ENCODE data around the gene AKR7A2.
A peak's percentile ranks its signal among the peaks of the same experiment; 100 is the strongest.

Gene AKR7A2

DNA sequence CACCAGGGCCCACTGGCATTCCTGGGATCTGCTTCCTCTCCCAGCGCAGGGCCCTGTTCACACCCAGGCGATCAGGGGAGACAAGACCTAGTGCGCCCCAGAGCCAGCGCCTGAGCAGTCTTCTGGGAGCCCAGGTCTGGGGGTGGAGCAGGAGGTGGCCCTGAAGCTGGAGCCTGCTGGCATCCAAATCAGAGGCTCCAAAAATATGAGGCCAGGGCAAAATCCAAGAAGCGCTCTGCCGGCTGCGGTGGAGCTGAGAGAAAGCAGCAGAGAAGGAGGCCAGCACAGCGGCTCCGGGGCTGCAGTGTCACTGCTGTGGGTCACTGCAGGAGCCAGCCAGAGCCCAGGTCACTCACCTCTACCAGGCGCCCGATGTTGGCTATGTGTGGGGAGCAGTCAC, 32.9 kb upstream of the AKR7A2 start:
- no peak for DNase-seq (ENCODE audit: low read depth)
- TF ChIP-seq, protein P1, sequence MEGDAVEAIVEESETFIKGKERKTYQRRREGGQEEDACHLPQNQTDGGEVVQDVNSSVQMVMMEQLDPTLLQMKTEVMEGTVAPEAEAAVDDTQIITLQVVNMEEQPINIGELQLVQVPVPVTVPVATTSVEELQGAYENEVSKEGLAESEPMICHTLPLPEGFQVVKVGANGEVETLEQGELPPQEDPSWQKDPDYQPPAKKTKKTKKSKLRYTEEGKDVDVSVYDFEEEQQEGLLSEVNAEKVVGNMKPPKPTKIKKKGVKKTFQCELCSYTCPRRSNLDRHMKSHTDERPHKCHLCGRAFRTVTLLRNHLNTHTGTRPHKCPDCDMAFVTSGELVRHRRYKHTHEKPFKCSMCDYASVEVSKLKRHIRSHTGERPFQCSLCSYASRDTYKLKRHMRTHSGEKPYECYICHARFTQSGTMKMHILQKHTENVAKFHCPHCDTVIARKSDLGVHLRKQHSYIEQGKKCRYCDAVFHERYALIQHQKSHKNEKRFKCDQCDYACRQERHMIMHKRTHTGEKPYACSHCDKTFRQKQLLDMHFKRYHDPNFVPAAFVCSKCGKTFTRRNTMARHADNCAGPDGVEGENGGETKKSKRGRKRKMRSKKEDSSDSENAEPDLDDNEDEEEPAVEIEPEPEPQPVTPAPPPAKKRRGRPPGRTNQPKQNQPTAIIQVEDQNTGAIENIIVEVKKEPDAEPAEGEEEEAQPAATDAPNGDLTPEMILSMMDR (conservative IDR thresholded peaks at IDR 0.05; ENCODE audit: control insufficient read depth, insufficient read depth, low read depth, low read length), result no peak
- no peak overlapping the region for H3K4me3 ChIP-seq (ENCODE audit: control insufficient read depth, low read depth, low read length)

DNA sequence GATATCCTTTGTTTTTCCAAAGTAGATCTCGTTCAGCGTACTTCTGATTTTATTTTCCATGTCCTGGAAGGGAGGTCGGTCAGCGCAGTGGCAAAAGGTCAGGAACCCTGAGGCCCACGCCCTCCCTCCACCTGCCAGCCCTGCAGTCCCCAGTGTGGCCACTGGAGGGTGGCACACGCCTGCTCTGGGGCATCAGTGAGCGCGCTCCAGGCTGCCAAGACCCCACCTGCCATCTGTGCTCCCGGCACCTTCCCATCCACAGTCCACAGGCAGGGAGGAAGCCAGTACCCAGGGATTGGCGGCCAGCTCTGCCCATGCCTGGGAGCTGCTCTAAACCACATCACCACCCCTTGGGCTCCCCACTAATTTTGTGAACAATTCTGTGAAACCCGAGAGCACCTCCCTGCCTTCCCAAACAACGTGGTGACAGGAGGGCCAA, 32.4 kb upstream of the AKR7A2 start:
- peak; percentile 50 for DNase-seq (ENCODE audit: low read depth)
- TF ChIP-seq, protein P1 (conservative IDR thresholded peaks at IDR 0.05; ENCODE audit: control insufficient read depth, insufficient read depth, low read depth, low read length), result peak; percentile 79
- no peak overlapping the region for H3K4me3 ChIP-seq (ENCODE audit: control insufficient read depth, low read depth, low read length)

DNA sequence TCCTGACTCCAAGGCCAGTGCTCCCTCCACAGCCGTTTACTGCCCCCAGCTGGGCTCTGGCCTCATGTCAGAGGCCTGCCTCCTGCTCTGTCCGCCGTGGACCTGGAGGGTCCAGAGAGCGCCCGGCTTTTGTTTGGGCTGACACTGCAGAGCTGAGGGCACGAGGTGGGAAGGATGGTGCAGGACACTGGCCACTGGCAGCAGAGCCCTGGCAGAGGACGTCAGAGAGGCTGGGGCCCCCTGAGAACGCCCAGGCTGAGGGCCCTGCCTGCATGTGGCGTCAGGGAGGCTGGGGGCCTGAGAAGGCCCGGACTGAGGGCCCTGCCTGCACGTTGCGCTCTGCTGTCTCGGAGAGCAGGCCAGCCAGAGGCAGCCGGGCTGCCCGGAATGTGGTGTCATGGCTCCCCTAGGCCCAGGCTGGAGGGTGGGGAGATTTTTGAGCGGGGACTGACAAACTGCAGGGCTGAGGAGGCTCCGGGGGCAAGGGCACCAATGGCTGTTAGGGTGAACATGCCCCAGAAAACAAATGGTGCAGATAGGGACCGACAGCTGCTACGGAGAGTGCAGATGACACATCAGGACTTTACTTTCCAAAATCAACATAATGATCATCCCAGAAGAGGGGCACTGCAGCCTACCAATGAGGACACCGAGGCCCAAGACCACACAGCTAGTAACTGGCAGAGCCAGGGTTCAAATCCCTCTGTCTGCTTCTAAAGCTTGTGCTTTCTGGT, 31.8 kb upstream of the AKR7A2 start:
- DNase-seq (ENCODE audit: low read depth), result peak; percentile 22
- TF ChIP-seq, protein P1 (conservative IDR thresholded peaks at IDR 0.05; ENCODE audit: control insufficient read depth, insufficient read depth, low read depth, low read length), result no peak
- no peak overlapping the region for H3K4me3 ChIP-seq (ENCODE audit: control insufficient read depth, low read depth, low read length)

DNA sequence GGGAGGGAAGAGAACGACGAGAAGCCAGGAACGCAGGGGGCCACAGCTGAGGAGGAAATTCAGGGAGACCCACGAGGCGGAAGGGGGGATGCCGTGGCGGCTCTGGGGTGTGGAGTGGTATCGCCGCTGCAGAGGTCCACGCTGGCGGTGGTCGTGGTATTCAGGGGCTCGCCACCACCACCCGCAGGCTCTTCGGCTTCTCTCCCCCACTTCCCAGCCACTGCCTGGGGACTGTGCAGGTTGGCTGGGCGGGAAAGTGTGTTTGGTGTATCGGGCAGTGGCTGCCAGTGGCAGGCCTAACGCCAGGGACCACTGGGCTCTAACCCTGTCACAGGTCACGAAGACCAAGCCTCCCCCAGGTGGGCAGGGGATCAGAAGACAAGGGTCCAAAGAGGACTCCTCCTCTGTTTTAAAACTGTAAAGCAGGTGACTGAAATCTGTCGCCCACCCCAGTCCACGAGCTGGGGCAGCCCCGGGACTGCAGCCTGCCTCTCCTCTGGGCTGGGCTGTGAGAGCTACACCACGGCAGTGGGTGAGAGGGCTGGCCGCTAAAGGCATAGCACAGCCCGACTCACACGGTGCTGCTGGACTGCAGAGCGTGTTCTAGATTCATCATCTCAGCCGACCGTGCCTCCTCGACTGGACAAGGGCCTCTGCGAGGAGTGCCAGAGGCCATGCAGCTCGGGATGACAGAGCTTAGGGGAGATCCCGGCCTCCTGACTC, 31.1 kb upstream of the AKR7A2 start:
- peak; percentile 20 for DNase-seq (ENCODE audit: low read depth)
- TF ChIP-seq, protein P1 (conservative IDR thresholded peaks at IDR 0.05; ENCODE audit: control insufficient read depth, insufficient read depth, low read depth, low read length), result no peak

DNA sequence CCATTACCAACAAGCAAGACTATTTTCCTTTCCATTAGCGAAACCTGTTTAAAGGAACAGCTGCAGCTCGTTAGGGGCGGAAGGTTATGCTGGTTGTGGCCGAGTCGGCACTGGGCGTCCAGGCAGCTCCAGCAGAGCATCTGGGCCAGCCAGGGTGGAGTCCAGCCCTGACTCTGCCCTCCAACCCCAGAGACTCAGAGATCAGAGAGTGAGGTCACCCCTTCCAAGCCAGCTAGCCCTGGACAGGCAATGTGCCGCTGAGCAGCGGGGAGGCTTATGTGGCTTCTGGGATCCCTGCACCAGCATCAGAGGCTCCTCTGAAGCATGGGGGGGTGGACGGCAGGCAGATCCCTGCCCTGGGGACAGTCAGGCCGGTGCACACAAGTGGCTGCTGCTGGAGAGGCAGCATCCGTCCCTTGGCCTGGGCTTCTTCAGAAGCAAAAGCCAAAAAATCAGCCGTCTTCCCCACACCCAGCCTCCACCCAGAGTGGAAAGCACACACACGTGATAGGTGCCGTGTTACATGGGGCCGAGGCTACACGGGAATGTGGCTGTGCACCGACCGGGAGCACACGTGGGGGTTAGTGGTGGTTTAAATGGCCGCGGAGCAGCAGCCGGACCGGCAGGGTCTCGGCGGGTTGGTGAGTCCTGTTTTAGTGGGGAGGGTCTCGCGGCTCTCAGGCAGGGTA, 30.3 kb upstream of the AKR7A2 start:
- no peak overlapping the region for H3K4me3 ChIP-seq (ENCODE audit: control insufficient read depth, low read depth, low read length)
- DNase-seq (ENCODE audit: low read depth), result peak; percentile 86
- TF ChIP-seq, protein P1 (conservative IDR thresholded peaks at IDR 0.05; ENCODE audit: control insufficient read depth, insufficient read depth, low read depth, low read length), result no peak

More for the DNA sequence above, 31.1 kb upstream of the AKR7A2 start:
- H3K4me3 ChIP-seq (ENCODE audit: control insufficient read depth, low read depth, low read length), result no peak overlapping the region

DNA sequence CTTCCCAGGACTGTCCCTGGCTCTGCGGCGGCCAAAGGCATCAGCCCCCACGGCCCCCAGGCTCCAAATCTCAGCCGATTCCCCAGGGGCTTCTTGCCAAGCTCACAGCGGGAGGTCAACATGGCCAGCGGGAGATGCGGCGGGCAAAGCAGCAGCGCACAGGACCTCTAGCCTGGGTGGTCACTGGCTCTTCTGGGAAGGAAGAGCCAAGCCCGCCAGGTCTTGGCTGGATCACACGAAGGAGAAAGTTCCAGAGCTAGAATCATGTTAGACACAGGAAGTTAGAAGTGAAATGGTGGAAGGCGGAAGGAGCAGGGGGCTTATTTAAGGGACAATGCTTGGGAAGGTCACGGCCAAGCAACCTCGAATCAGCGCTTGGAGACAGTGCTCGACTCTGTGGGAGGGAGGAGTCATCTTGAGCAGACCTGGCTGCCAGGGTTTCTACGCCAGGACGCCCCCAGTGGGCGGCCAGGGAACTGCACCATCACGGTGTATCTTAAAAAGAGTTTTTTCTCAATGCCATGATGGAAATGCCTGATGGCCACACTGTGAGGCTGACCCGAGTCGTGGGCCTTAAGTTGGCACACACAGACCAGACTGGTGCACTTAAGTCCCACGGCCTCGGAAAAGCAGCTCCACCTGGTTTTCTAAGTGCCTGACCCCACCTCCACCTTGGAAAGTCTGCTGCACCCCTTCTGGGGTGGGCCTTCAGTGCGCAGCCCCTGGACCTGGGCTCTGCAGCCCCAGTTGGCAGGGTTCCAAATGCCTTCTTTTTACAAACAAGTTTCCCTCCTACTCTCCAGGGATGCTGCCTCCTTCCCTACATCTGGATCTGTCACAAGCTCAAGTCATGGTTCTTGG, 29.5 kb upstream of the AKR7A2 start:
- DNase-seq (ENCODE audit: low read depth), result peak; percentile 80
- H3K4me3 ChIP-seq (ENCODE audit: control insufficient read depth, low read depth, low read length), result no peak overlapping the region
- TF ChIP-seq, protein P1 (conservative IDR thresholded peaks at IDR 0.05; ENCODE audit: control insufficient read depth, insufficient read depth, low read depth, low read length), result peak; percentile 95

Data from fibroblast of mammary gland (primary cell).